ENCODE data around the gene SH2D4B.

Gene SH2D4B

GRCh38 chr10:80590585-80591125, 53.0 kb downstream of the SH2D4B start:
- no peak for TF ChIP-seq CTCF (conservative IDR thresholded peaks at IDR 0.05; ENCODE audit: low read depth, low read length)
- no peak overlapping the region for H3K4me3 ChIP-seq (ENCODE audit: low read depth, low read length)
- no peak for DNase-seq (ENCODE audit: low read depth)

- peak; percentile 95 for TF ChIP-seq CTCF (conservative IDR thresholded peaks at IDR 0.05; ENCODE audit: low read depth, low read length)
- no peak overlapping the region for H3K4me3 ChIP-seq (ENCODE audit: low read depth, low read length)
- peak; percentile 77 for DNase-seq (ENCODE audit: low read depth)
Measured at GRCh38 chr10:80596391-80597257, 58.9 kb downstream of the SH2D4B start.

- DNase-seq (ENCODE audit: low read depth), result no peak
- TF ChIP-seq CTCF (conservative IDR thresholded peaks at IDR 0.05; ENCODE audit: low read depth, low read length), result no peak
- H3K4me3 ChIP-seq (ENCODE audit: low read depth, low read length), result no peak overlapping the region
Measured at GRCh38 chr10:80598084-80598798, 60.5 kb downstream of the SH2D4B start.

- DNase-seq (ENCODE audit: low read depth), result no peak
- TF ChIP-seq CTCF (conservative IDR thresholded peaks at IDR 0.05; ENCODE audit: low read depth, low read length), result no peak
Measured at GRCh38 chr10:80598951-80599350, 61.2 kb downstream of the SH2D4B start.

GRCh38 chr10:80599424-80599847, 61.7 kb downstream of the SH2D4B start:
- peak; percentile 69 for DNase-seq (ENCODE audit: low read depth)
- H3K4me3 ChIP-seq (ENCODE audit: low read depth, low read length), result no peak overlapping the region
- TF ChIP-seq CTCF (conservative IDR thresholded peaks at IDR 0.05; ENCODE audit: low read depth, low read length), result peak; percentile 83

More at GRCh38 chr10:80598951-80599350, 61.2 kb downstream of the SH2D4B start:
- H3K4me3 ChIP-seq (ENCODE audit: low read depth, low read length), result no peak overlapping the region

GRCh38 chr10:80600256-80600655, 62.6 kb downstream of the SH2D4B start:
- no peak overlapping the region for H3K4me3 ChIP-seq (ENCODE audit: low read depth, low read length)
- no peak for TF ChIP-seq CTCF (conservative IDR thresholded peaks at IDR 0.05; ENCODE audit: low read depth, low read length)
- no peak for DNase-seq (ENCODE audit: low read depth)

All from choroid plexus epithelial cell (primary cell).